HepG2 (cell line): ENCODE data around the gene IQGAP3. TPM values are rescaled to one million over a fixed set of nuclear protein-coding genes. Genes with fewer than 3 reads are reported as not detected.

Experiments
- EED ChIP-seq: sonication (generic); formaldehyde crosslinking; IDR thresholded peaks from 2 replicates; pipeline ENCODE4 v1.5.0; 2020; ENCODE audit warnings: mild to moderate bottlenecking, missing genetic modification reagents
- KDM5B ChIP-seq: sonication (generic); formaldehyde crosslinking; IDR thresholded peaks from 2 replicates; pipeline ENCODE4 v1.4.0; 2020; ENCODE audit warnings: missing genetic modification reagents, mild to moderate bottlenecking, borderline replicate concordance
- KMT2B ChIP-seq: IDR thresholded peaks from 2 replicates; pipeline ENCODE4 v1.6.1; 2016; ENCODE audit warnings: missing genetic modification reagents, missing compliant biosample characterization
- MED1 ChIP-seq: sonication (generic); formaldehyde crosslinking; IDR thresholded peaks from 2 replicates; pipeline ENCODE4 v1.4.0; 2020; ENCODE audit warnings: missing genetic modification reagents
- NR2F1 ChIP-seq, 2 experiments: fragments of 450-650 bp in 1 of 2; formaldehyde crosslinking in 1 of 2; IDR thresholded peaks; 2 replicates each; pipeline versions ENCODE4 v1.5.0 to v1.6.1; 2016 to 2020; ENCODE audit warnings: mild to moderate bottlenecking in 1 of 2, missing compliant biosample characterization in 1 of 2, missing genetic modification reagents in 1 of 2, moderate library complexity in 1 of 2
- POLR2A ChIP-seq, 2 experiments: IDR thresholded peaks; 2 replicates each; pipeline ENCODE4 v1.6.1; 2011; ENCODE audit warnings: low read depth in 2 of 2, low read length in 2 of 2, mild to moderate bottlenecking in 1 of 2, moderate library complexity in 1 of 2; ENCODE audit not compliant: insufficient read depth in 1 of 2
- REPIN1 ChIP-seq: sonication (generic); formaldehyde crosslinking; IDR thresholded peaks from 2 replicates; pipeline ENCODE4 v1.8.0; 2022; ENCODE audit warnings: missing genetic modification reagents, low read depth, mild to moderate bottlenecking, borderline replicate concordance
- ZC3H13 ChIP-seq: sonication (generic); formaldehyde crosslinking; IDR thresholded peaks from 2 replicates; pipeline ENCODE4 v1.8.1; 2023; ENCODE audit warnings: mild to moderate bottlenecking, missing genetic modification reagents, moderate library complexity
- ZNF326 ChIP-seq: sonication (generic); formaldehyde crosslinking; IDR thresholded peaks from 2 replicates; pipeline ENCODE4 v1.4.0; 2020; ENCODE audit warnings: missing genetic modification reagents, borderline replicate concordance
- ZNF431 ChIP-seq: sonication (generic); formaldehyde crosslinking; IDR thresholded peaks from 2 replicates; pipeline ENCODE4 v1.9.0; 2022; ENCODE audit warnings: missing genetic modification reagents, low read depth, mild to moderate bottlenecking, borderline replicate concordance
- ZNF768 ChIP-seq: sonication (generic); formaldehyde crosslinking; IDR thresholded peaks from 2 replicates; pipeline ENCODE4 v1.4.0; 2020; ENCODE audit warnings: missing genetic modification reagents
- ZSCAN12 ChIP-seq: sonication (generic); formaldehyde crosslinking; IDR thresholded peaks from 2 replicates; pipeline ENCODE4 v1.9.0; 2021; ENCODE audit warnings: mild to moderate bottlenecking, missing genetic modification reagents
- ZSCAN30 ChIP-seq: sonication (generic); formaldehyde crosslinking; IDR thresholded peaks from 2 replicates; pipeline ENCODE4 v1.5.0; 2020; ENCODE audit warnings: mild to moderate bottlenecking, missing genetic modification reagents
- polyA plus RNA-seq, 8 experiments: library from polyadenylated mRNA; depleted of rRNA in 3 of 8; stranded (reverse) in 7 of 8; unstranded in 1 of 8; fragments of >200 nt; fragmentation: Illumina TruSeq in 4 of 8; extraction: Trizol in 4 of 8; gene quantifications; 2 replicates each; pipeline versions ENCODE4 v1.2.1 to v1.2.3, GENCODE V29; 2011 to 2016; ENCODE audit warnings: low read depth in 4 of 8, missing spikeins in 1 of 8, mixed read lengths in 1 of 8; ENCODE audit not compliant: insufficient read depth in 1 of 8
- total RNA-seq, 5 experiments: library from RNA; depleted of rRNA; stranded (reverse); fragments of >200 nt; fragmentation: Illumina TruSeq; extraction: Trizol; gene quantifications; 2 replicates each; pipeline ENCODE4 v1.2.3, GENCODE V29; 2016; ENCODE audit warnings: low read depth in 1 of 5
- TF ChIP-seq, protein P1 (sequence below), 2 experiments: sonication (generic) in 1 of 2; formaldehyde crosslinking in 1 of 2; IDR thresholded peaks; 2 replicates each; pipeline versions ENCODE4 v1.6.1 to v1.9.0; 2014 to 2022; ENCODE audit warnings: antibody characterized with exemption in 1 of 2, borderline replicate concordance in 1 of 2, inconsistent platforms in 1 of 2, low read depth in 1 of 2, missing genetic modification reagents in 1 of 2
- TF ChIP-seq, protein P2 (sequence below): sonication (generic); formaldehyde crosslinking; IDR thresholded peaks from 2 replicates; pipeline ENCODE4 v1.4.0; 2020; ENCODE audit warnings: missing genetic modification reagents
- TF ChIP-seq, protein P3 (sequence below): sonication (generic); formaldehyde crosslinking; IDR thresholded peaks from 2 replicates; pipeline ENCODE4 v1.5.1; 2020; ENCODE audit warnings: missing genetic modification reagents, mild to moderate bottlenecking, borderline replicate concordance
- TF ChIP-seq, protein P4 (sequence below): sonication (generic); formaldehyde crosslinking; IDR thresholded peaks from 2 replicates; pipeline ENCODE4 v1.8.0; 2022; ENCODE audit warnings: low read depth, missing genetic modification reagents

The IQGAP3 gene
- total and polyA plus RNA-seq, 2 of the 13 experiments (the other 11 are each of a cell fraction or from before 2014, with no cell fraction given): 13.5 to 14.1 TPM

DNA sequence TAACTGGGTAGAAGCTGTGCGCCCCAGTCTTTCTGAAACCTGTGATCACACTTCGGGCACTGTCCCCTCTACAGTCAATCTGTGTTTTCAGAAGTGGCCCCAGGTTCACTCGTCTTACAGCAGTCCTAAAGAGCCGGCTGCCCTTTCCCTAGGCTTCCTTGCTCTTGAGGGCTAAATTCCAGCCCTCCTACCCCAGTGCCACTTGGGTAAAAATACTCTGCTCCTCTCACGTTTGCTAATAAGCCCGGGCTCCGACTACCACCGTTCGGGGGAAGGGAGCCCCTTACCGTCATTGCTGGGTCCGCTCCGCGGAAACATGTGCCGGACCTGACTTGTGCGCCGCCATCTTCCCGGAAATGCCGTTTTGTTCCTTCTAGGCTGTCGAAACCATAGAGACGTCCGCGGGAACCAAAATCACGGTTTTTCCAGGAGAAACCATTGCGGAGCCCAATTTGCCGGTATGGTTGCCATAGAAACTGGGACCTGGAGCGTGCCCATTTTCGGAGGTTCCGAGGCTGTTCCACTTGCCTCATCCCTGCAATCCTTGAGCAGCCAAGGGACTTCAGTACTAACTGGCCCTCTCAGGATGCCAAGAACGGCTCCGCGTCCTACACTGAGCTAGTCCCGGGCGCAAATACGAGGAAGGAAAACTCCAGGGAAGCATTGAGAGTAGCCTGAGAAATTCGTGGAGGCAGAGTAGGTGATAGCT is 28.9 kb upstream of the IQGAP3 start, which contains the start of gene GPATCH4 (continued):
- TF ChIP-seq, protein P1, sequence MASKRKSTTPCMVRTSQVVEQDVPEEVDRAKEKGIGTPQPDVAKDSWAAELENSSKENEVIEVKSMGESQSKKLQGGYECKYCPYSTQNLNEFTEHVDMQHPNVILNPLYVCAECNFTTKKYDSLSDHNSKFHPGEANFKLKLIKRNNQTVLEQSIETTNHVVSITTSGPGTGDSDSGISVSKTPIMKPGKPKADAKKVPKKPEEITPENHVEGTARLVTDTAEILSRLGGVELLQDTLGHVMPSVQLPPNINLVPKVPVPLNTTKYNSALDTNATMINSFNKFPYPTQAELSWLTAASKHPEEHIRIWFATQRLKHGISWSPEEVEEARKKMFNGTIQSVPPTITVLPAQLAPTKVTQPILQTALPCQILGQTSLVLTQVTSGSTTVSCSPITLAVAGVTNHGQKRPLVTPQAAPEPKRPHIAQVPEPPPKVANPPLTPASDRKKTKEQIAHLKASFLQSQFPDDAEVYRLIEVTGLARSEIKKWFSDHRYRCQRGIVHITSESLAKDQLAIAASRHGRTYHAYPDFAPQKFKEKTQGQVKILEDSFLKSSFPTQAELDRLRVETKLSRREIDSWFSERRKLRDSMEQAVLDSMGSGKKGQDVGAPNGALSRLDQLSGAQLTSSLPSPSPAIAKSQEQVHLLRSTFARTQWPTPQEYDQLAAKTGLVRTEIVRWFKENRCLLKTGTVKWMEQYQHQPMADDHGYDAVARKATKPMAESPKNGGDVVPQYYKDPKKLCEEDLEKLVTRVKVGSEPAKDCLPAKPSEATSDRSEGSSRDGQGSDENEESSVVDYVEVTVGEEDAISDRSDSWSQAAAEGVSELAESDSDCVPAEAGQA (IDR thresholded peaks at IDR 0.05; ENCODE audit: low read depth): peak; percentile 72
- TF ChIP-seq, protein P1 (CRISPR knock-in tag; IDR thresholded peaks at IDR 0.05; ENCODE audit: borderline replicate concordance): no peak
- TF ChIP-seq KMT2B: peak; percentile 83
- TF ChIP-seq, protein P2, sequence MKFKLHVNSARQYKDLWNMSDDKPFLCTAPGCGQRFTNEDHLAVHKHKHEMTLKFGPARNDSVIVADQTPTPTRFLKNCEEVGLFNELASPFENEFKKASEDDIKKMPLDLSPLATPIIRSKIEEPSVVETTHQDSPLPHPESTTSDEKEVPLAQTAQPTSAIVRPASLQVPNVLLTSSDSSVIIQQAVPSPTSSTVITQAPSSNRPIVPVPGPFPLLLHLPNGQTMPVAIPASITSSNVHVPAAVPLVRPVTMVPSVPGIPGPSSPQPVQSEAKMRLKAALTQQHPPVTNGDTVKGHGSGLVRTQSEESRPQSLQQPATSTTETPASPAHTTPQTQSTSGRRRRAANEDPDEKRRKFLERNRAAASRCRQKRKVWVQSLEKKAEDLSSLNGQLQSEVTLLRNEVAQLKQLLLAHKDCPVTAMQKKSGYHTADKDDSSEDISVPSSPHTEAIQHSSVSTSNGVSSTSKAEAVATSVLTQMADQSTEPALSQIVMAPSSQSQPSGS (CRISPR knock-in tag): peak; percentile 7
- TF ChIP-seq ZSCAN12 (CRISPR knock-in tag): 0 out of 2 replicates have a peak, but pooled peaks have one; percentile 35
- TF ChIP-seq, protein P3, sequence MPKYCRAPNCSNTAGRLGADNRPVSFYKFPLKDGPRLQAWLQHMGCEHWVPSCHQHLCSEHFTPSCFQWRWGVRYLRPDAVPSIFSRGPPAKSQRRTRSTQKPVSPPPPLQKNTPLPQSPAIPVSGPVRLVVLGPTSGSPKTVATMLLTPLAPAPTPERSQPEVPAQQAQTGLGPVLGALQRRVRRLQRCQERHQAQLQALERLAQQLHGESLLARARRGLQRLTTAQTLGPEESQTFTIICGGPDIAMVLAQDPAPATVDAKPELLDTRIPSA: no peak
- TF ChIP-seq ZC3H13 (CRISPR knock-in tag): peak; percentile 78; the same call in 1 of the 2 replicates
- no peak for TF ChIP-seq REPIN1 (CRISPR knock-in tag)
- TF ChIP-seq, protein P4, sequence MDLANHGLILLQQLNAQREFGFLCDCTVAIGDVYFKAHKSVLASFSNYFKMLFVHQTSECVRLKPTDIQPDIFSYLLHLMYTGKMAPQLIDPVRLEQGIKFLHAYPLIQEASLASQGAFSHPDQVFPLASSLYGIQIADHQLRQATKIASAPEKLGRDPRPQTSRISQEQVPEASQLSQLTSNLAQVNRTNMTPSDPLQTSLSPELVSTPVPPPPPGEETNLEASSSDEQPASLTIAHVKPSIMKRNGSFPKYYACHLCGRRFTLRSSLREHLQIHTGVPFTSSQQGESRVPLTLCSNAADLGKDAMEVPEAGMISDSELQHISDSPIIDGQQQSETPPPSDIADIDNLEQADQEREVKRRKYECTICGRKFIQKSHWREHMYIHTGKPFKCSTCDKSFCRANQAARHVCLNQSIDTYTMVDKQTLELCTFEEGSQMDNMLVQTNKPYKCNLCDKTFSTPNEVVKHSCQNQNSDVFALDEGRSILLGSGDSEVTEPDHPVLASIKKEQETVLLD (CRISPR knock-in tag): peak; percentile 69; the same call in 1 of the 2 replicates
- TF ChIP-seq POLR2A (IDR thresholded peaks at IDR 0.05; ENCODE audit: insufficient read depth in 1 of 2, low read depth in 2 of 2, low read length in 2 of 2): peak; percentile 85 to 90
- TF ChIP-seq EED (CRISPR knock-in tag): 0 out of 2 replicates have a peak, but pooled peaks have one; percentile 18
- TF ChIP-seq ZNF326: no peak
- peak; percentile 66; the same call in 1 of the 2 replicates for TF ChIP-seq KDM5B (CRISPR knock-in tag)
- no peak for TF ChIP-seq ZSCAN30 (CRISPR knock-in tag)
- TF ChIP-seq ZNF768 (CRISPR knock-in tag): 0 out of 2 replicates have a peak, but pooled peaks have one; percentile 52
- TF ChIP-seq ZNF431 (CRISPR knock-in tag): 0 out of 2 replicates have a peak, but pooled peaks have one; percentile 53
- TF ChIP-seq NR2F1 (CRISPR knock-in tag; IDR thresholded peaks at IDR 0.05): no peak
- peak; percentile 68; the same call in 1 of the 2 replicates for TF ChIP-seq MED1 (CRISPR knock-in tag)
